K562 (cell line): ENCODE measurements around the gene INS. TPM values are rescaled to one million over a fixed set of nuclear protein-coding genes. Genes with fewer than 3 reads are reported as not detected.

ENCODE experiments used
- ATAC-seq: fragments of 200-7000 bp; cut with Tn5 transposase; 3 replicates; pipeline ENCODE4 v1.9.1; 2020; ENCODE audit warnings: moderate library complexity
- BruUV-seq: library from RNA; stranded (reverse); fragments of 400-500 nt; replicated peaks from 2 replicates; lab custom pipeline; 2021; lab: Mats Ljungman, UMichigan
- CTCF ChIA-PET: fragments of 300-600 bp; formaldehyde crosslinking; extraction: SDS; loops from one replicate; lab custom pipeline; 2021; ENCODE audit warnings: low intra/inter-chr PET ratio; lab: Yijun Ruan, JAX
- POLR2A ChIA-PET: fragments of 300-600, 350-650 bp; sonication (Branson Sonifier 250); formaldehyde crosslinking; extraction: SDS; loops from one replicate; lab custom pipeline; 2021; ENCODE audit warnings: antibody characterized with exemption, inconsistent platforms; lab: Yijun Ruan, JAX
- DNase-seq, 4 experiments: peaks; one replicate each; pipeline versions ENCODE4 v3.0.0 to v3.0.0-alpha.2; 2011 to 2018; ENCODE audit warnings: low spot score in 3 of 4, mixed read lengths in 3 of 4; ENCODE audit errors: extremely low read depth in 1 of 4
- FAIRE-seq: peaks from 2 replicates; lab custom pipeline; 2011; peaks lifted over from hg19 to GRCh38; lab: Jason Lieb, UNC
- H2AFZ ChIP-seq: 2 replicates; pipeline ENCODE4 v1.6.0; 2011; ENCODE audit warnings: low read depth, low read length, control low read depth, inconsistent platforms
- H3K27ac ChIP-seq: fragments of 200-600 bp; 3 replicates; pipeline ENCODE4 v1.8.0; 2011; ENCODE audit warnings: low read depth, mild to moderate bottlenecking, control low read depth, inconsistent platforms, low read length, moderate library complexity, mixed read lengths; ENCODE audit errors: extremely low read depth
- H3K27me3 ChIP-seq, 2 experiments: fragments of 300-600 bp in 1 of 2; 2 replicates in 1 of 2; 3 replicates in 1 of 2; pipeline versions ENCODE4 v1.6.0 to v1.8.0; 2011; ENCODE audit warnings: inconsistent platforms in 2 of 2, low read length in 2 of 2, mild to moderate bottlenecking in 1 of 2, mixed read lengths in 1 of 2, moderate library complexity in 1 of 2; ENCODE audit not compliant: control insufficient read depth in 2 of 2, insufficient read depth in 2 of 2
- H3K36me3 ChIP-seq: fragments of 300-600 bp; 3 replicates; pipeline ENCODE4 v1.8.0; 2011; ENCODE audit warnings: mild to moderate bottlenecking, low read length, inconsistent platforms; ENCODE audit not compliant: control insufficient read depth, insufficient read depth
- H3K4me1 ChIP-seq, 2 experiments: fragments of 200-600 bp in 1 of 2; replicated peaks in 1 of 2; 2 replicates in 1 of 2; 3 replicates in 1 of 2; pipeline versions ENCODE4 v1.5.1 to v1.8.0; 2011; ENCODE audit warnings: inconsistent platforms in 2 of 2, low read length in 2 of 2, mild to moderate bottlenecking in 1 of 2, mixed read lengths in 1 of 2, moderate library complexity in 1 of 2; ENCODE audit not compliant: control insufficient read depth in 2 of 2, insufficient read depth in 2 of 2
- H3K4me2 ChIP-seq: 2 replicates; pipeline ENCODE4 v1.6.1; 2011; ENCODE audit warnings: low read length, control low read depth, inconsistent platforms, mixed read lengths; ENCODE audit not compliant: insufficient read depth
- H3K4me3 ChIP-seq: fragments of 200-600 bp; sonication (generic), shearing (Covaris generic); 2 replicates; pipeline ENCODE4 v1.5.1; 2016; ENCODE audit warnings: control low read depth, inconsistent platforms
- H3K79me2 ChIP-seq: fragments of 200-600 bp; 3 replicates; pipeline ENCODE4 v1.8.0; 2011; ENCODE audit warnings: low read length, inconsistent platforms; ENCODE audit not compliant: control insufficient read depth, insufficient read depth
- H3K9ac ChIP-seq, 2 experiments: 2 replicates each; pipeline versions ENCODE4 v1.6.0 to v1.6.1; 2011; ENCODE audit warnings: low read depth in 2 of 2, low read length in 2 of 2, control low read depth in 1 of 2, inconsistent platforms in 1 of 2, mild to moderate bottlenecking in 1 of 2, mixed read lengths in 1 of 2; ENCODE audit not compliant: insufficient read depth in 1 of 2
- H3K9me1 ChIP-seq: one replicate; pipeline ENCODE4 v1.6.0; 2011; ENCODE audit warnings: inconsistent platforms, mild to moderate bottlenecking, low read length, moderate library complexity; ENCODE audit not compliant: control insufficient read depth, insufficient read depth
- H3K9me3 ChIP-seq: replicated peaks from 2 replicates; pipeline ENCODE4 v1.5.1; 2011; ENCODE audit warnings: low read depth, low read length, inconsistent platforms; ENCODE audit not compliant: control insufficient read depth, insufficient read depth
- H4K20me1 ChIP-seq: replicated peaks from 2 replicates; pipeline ENCODE4 v1.6.1; 2011; ENCODE audit warnings: low read length, inconsistent platforms, mixed read lengths; ENCODE audit not compliant: control insufficient read depth, insufficient read depth
- MAFF ChIP-seq: IDR thresholded peaks from 2 replicates; pipeline ENCODE4 v1.6.1; 2012; ENCODE audit warnings: low read length, improper control_type of control experiment
- MLX ChIP-seq, 2 experiments: fragments of 450-650 bp in 1 of 2; sonication (generic) in 1 of 2; formaldehyde crosslinking; conservative IDR thresholded peaks; 2 replicates each; pipeline versions ENCODE4 v1.4.0 to v1.8.1; 2020 to 2022; ENCODE audit warnings: mild to moderate bottlenecking in 1 of 2, missing genetic modification reagents in 1 of 2
- NCOA1 ChIP-seq: fragments of 450-650 bp; IDR thresholded peaks from 2 replicates; pipeline ENCODE4 v1.6.1; 2016; ENCODE audit warnings: low read depth
- PHF20 ChIP-seq: fragments of 450-650 bp; IDR thresholded peaks from 2 replicates; pipeline ENCODE4 v1.6.1; 2018; ENCODE audit not compliant: partially characterized antibody
- RBM14 ChIP-seq: fragments of 200-400 bp; formaldehyde crosslinking; IDR thresholded peaks from 2 replicates; pipeline ENCODE4 v1.6.1; 2018; ENCODE audit warnings: low read depth, mild to moderate bottlenecking, low read length, moderate library complexity, borderline replicate concordance; ENCODE audit not compliant: insufficient read depth
- SNIP1 ChIP-seq: fragments of 450-650 bp; IDR thresholded peaks from 2 replicates; pipeline ENCODE4 v1.7.1; 2017; ENCODE audit warnings: low read depth, mild to moderate bottlenecking
- SPI1 ChIP-seq: IDR thresholded peaks from 2 replicates; pipeline ENCODE4 v1.6.1; 2011; ENCODE audit warnings: low read depth, low read length, control low read depth, borderline replicate concordance
- SRSF7 ChIP-seq: fragments of 200-400 bp; formaldehyde crosslinking; optimal IDR thresholded peaks from 2 replicates; pipeline ENCODE3; 2017; ENCODE audit warnings: mild to moderate bottlenecking, low read depth, low read length
- ZBTB17 ChIP-seq: fragments of 450-650 bp; formaldehyde crosslinking; IDR thresholded peaks from 2 replicates; pipeline ENCODE4 v1.4.0; 2020; ENCODE audit warnings: mild to moderate bottlenecking
- ZNF133 ChIP-seq: fragments of 250-450 bp; sonication (Bioruptor Pico); IDR thresholded peaks from 2 replicates; pipeline ENCODE4 v1.4.0; 2020; ENCODE audit warnings: mild to moderate bottlenecking
- ZNF212 ChIP-seq: fragments of 450-650 bp; formaldehyde crosslinking; IDR thresholded peaks from 2 replicates; pipeline ENCODE4 v1.4.0; 2020; ENCODE audit warnings: mild to moderate bottlenecking
- ZNF324 ChIP-seq: fragments of 250-450 bp; sonication (Bioruptor Pico); IDR thresholded peaks from 2 replicates; pipeline ENCODE4 v1.4.0; 2020; ENCODE audit warnings: mild to moderate bottlenecking
- ZNF347 ChIP-seq: fragments of 450-650 bp; formaldehyde crosslinking; IDR thresholded peaks from 2 replicates; pipeline ENCODE4 v1.4.0; 2020; ENCODE audit warnings: low read depth, mild to moderate bottlenecking, moderate library complexity
- ZNF717 ChIP-seq: fragments of 250-450 bp; sonication (Bioruptor Pico); IDR thresholded peaks from 2 replicates; pipeline ENCODE4 v1.5.0; 2021
- WGBS: fragments of 100-300 bp; shearing (Covaris generic); methylation state at CpG from one replicate; pipeline ENCODE4 v1.1.6; 2016; ENCODE audit warnings: low coverage, mixed read lengths; ENCODE audit not compliant: insufficient coverage; ENCODE audit errors: missing lambda C conversion rate; 5-methylcytosine and 5-hydroxymethylcytosine counted together
- in situ Hi-C: fragments of 300-500 bp; cut with MboI; formaldehyde crosslinking; loops from 4 replicates; pipeline ENCODE4 v1.15.0; 2018; ENCODE audit warnings: inconsistent platforms, mixed read lengths
- intact Hi-C: fragments of 100-400 bp; cut with micrococcal nuclease; formaldehyde crosslinking; loops from 2 replicates; pipeline ENCODE4 v1.14.2; 2022
- polyA plus RNA-seq, 8 experiments: library from polyadenylated mRNA; depleted of rRNA in 4 of 8; stranded (reverse) in 5 of 8; unstranded in 3 of 8; fragments of >200 nt; fragmentation: Nextera tagmentation in 2 of 8; fragmentation: Illumina TruSeq in 1 of 8; extraction: Ambion mirVana in 2 of 8; extraction: Trizol in 1 of 8; gene quantifications; 2 replicates each; pipeline versions ENCODE4 v1.2.1 to v1.2.3, GENCODE V29; 2011 to 2014; ENCODE audit warnings: inconsistent platforms in 1 of 8, missing spikeins in 1 of 8
- total RNA-seq, 7 experiments: library from RNA; depleted of rRNA in 6 of 7; stranded (reverse); fragments of >200 nt in 6 of 7; fragmentation: Illumina TruSeq in 2 of 7; extraction: Trizol in 2 of 7; gene quantifications; 2 replicates each; pipeline versions ENCODE4 v1.2.1 to v1.2.3, GENCODE V29; 2011 to 2021; ENCODE audit warnings: low replicate concordance in 1 of 7
- TF ChIP-seq, protein P1 (sequence below): fragments of 250-450 bp; sonication (Bioruptor Pico); IDR thresholded peaks from 2 replicates; pipeline ENCODE4 v1.5.0; 2022; ENCODE audit warnings: mild to moderate bottlenecking
- TF ChIP-seq, protein P2 (sequence below): sonication (generic); formaldehyde crosslinking; IDR thresholded peaks from 2 replicates; pipeline ENCODE4 v1.8.1; 2023; ENCODE audit warnings: missing genetic modification reagents, mild to moderate bottlenecking, borderline replicate concordance

Gene INS
- total and polyA plus RNA-seq, 9 of the 15 experiments (the other 6 are each of a cell fraction or from before 2014, with no cell fraction given), result not detected

GRCh38 chr11:2175659-2176058 is 14.7 kb upstream of the INS start:
- no peak for ATAC-seq
- Histone ChIP-seq H2AFZ (no peak overlapping the region), H3K4me2 (no peak overlapping the region), H3K79me2 (no peaks in the 10 kb centered on the region), H3K9me3 (no peaks in the 10 kb centered on the region; the same call in 1 of the 2 replicates), H3K36me3 (no peaks in the 10 kb centered on the region), H3K9me1 (no peaks in the 10 kb centered on the region), H3K27me3 (peaks cover 10 to 54% of the 10 kb centered on the region in 2 experiments; a peak in 4 of 5 replicates), H3K4me3 (no peak overlapping the region), H3K4me1 (peaks cover 0 to 4% of the 10 kb centered on the region in 2 experiments; a peak in 2 of 5 replicates), H3K27ac (no peak overlapping the region), H3K9ac (no peak overlapping the region), H4K20me1 (no peaks in the 10 kb centered on the region; the same call in none of the 2 replicates)
- DNase-seq, result no peak
- POLR2A ChIA-PET, result no interaction called here
- 9% methylated on average over 12 of the region's 13 CpGs for WGBS
- intact Hi-C loops, result no loop called here
- in situ Hi-C loops, result no loop called here
- FAIRE-seq, result no peak
- CTCF ChIA-PET, result interaction anchor here (1.0 kb wide), 1 partner anchor 244 kb away, joined by 3 read pairs; no protein-coding TSS in a partner anchor
- BruUV-seq, result no TSS peak
- TF ChIP-seq NCOA1 (no peak), ZBTB17 (CRISPR knock-in tag) (no peak), SRSF7 (no peak), RBM14 (no peak), ZNF324 (CRISPR knock-in tag) (no peak), MLX (CRISPR knock-in tag; conservative IDR thresholded peaks at IDR 0.05) (no peak), PHF20 (no peak), SPI1 (no peak), SNIP1 (no peak), ZNF133 (CRISPR knock-in tag) (no peak), ZNF212 (CRISPR knock-in tag) (no peak), ZNF347 (CRISPR knock-in tag) (no peak), ZNF717 (CRISPR knock-in tag) (no peak), MAFF (no peak)
- TF ChIP-seq, protein P1, sequence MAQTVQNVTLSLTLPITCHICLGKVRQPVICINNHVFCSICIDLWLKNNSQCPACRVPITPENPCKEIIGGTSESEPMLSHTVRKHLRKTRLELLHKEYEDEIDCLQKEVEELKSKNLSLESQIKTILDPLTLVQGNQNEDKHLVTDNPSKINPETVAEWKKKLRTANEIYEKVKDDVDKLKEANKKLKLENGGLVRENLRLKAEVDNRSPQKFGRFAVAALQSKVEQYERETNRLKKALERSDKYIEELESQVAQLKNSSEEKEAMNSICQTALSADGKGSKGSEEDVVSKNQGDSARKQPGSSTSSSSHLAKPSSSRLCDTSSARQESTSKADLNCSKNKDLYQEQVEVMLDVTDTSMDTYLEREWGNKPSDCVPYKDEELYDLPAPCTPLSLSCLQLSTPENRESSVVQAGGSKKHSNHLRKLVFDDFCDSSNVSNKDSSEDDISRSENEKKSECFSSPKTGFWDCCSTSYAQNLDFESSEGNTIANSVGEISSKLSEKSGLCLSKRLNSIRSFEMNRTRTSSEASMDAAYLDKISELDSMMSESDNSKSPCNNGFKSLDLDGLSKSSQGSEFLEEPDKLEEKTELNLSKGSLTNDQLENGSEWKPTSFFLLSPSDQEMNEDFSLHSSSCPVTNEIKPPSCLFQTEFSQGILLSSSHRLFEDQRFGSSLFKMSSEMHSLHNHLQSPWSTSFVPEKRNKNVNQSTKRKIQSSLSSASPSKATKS (CRISPR knock-in tag), result no peak
- TF ChIP-seq, protein P2, sequence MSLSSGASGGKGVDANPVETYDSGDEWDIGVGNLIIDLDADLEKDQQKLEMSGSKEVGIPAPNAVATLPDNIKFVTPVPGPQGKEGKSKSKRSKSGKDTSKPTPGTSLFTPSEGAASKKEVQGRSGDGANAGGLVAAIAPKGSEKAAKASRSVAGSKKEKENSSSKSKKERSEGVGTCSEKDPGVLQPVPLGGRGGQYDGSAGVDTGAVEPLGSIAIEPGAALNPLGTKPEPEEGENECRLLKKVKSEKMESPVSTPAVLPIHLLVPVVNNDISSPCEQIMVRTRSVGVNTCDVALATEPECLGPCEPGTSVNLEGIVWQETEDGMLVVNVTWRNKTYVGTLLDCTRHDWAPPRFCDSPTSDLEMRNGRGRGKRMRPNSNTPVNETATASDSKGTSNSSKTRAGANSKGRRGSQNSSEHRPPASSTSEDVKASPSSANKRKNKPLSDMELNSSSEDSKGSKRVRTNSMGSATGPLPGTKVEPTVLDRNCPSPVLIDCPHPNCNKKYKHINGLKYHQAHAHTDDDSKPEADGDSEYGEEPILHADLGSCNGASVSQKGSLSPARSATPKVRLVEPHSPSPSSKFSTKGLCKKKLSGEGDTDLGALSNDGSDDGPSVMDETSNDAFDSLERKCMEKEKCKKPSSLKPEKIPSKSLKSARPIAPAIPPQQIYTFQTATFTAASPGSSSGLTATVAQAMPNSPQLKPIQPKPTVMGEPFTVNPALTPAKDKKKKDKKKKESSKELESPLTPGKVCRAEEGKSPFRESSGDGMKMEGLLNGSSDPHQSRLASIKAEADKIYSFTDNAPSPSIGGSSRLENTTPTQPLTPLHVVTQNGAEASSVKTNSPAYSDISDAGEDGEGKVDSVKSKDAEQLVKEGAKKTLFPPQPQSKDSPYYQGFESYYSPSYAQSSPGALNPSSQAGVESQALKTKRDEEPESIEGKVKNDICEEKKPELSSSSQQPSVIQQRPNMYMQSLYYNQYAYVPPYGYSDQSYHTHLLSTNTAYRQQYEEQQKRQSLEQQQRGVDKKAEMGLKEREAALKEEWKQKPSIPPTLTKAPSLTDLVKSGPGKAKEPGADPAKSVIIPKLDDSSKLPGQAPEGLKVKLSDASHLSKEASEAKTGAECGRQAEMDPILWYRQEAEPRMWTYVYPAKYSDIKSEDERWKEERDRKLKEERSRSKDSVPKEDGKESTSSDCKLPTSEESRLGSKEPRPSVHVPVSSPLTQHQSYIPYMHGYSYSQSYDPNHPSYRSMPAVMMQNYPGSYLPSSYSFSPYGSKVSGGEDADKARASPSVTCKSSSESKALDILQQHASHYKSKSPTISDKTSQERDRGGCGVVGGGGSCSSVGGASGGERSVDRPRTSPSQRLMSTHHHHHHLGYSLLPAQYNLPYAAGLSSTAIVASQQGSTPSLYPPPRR (CRISPR knock-in tag), result no peak
